HuH-7 (cell line): ENCODE data around the gene ELOVL2.

ENCODE experiments used
- DNase-seq: peaks from one replicate; pipeline ENCODE4 v3.0.0; 2011; ENCODE audit warnings: low spot score

Gene ELOVL2

DNA sequence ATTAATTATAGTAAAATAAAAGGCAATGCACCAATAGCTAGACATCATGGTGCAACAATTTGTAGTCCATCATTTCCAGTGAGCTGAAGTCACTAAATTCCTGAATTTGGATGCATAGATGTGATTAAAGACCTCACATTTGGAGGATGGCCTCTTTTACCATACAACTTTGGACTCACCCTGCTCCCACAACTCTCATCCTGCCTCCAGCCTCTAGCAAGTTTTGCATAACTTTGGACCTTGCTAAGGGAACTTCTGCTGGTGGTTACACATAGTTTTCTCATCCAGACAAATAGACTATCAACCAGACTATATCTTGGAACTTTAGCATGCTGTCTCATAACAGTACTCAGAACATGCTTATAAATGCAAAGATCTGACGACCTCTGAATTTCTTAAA lies 12.8 kb upstream of the ELOVL2 start:
- no peak for DNase-seq

DNA sequence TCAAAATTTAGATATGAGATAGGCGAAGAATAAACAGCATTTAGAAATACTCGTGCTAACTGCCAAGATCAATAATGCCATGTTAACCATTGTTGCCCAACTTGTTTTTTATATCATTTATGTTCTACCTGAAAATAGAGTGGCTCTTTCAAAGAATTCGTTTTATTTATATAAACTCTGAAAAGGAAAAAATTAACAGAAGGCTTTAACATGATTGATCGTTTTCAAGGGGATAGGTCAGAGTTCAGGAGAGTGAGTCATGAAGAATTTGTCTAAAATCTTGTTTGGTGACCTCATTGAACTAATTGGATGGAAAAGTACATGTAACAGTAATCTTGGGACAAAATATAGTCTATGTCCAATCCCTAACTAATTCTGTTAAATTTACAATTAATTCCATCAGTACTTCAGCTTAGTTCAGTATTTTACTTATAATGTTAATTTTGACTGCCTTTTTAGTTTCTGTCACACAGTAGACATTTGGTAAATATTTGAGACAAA lies 11.1 kb upstream of the ELOVL2 start:
- no peak for DNase-seq

DNA sequence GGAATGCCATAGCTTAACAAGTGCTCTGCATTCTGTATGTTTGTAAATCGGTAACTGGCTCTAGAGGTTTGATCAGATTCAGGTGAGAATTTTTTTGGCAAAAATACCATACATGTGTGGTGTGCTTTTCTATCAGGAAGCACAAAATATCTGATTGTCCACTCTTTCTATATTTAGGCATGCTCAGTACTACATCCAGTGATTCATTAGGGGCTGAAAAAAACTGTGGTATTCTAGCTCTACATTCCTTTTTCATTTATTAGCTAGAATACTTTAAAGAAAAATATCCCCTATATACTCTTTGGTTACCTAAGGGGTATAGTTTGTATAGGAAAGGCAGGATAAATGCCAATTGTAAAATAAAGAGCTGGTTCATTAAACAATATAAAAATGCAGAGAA lies 10.6 kb upstream of the ELOVL2 start:
- DNase-seq, result no peak

DNA sequence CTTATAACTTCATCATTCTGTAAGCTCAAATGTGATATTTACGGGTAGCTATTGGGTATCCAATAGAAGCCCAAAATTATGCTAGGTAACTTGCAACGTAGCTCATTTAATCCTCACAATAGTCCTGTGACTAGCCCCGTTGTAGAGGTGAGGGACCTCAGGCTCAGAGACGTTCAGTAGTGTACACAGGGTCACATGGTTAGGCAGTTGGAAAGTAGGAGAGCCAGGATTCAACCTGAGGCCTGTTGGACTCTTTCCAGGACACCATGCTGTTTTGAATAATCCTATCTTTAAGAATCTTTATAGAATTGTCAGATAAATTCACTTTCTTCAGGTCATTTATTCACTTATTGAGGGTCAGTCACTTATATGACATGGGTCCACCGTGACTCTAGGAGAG lies 9.2 kb upstream of the ELOVL2 start:
- DNase-seq, result no peak

DNA sequence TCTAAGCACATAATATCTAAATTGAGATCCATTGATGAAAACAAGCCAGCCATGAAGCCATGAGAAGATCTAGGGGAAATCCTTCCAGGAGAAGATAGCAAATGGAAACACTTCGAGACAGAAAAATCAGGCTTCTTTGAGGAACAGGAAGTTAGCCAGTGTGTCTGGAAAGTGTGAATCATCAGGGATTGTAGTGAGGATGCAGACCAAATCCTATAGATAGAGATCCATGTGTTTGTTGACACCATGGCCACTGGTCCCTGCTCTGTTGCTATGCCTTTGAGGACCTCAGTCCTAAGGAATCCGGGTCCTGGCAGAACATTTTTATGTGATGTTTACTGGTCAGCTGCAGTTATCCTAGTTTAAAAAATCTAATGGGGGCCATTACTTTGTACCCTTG lies 6.6 kb upstream of the ELOVL2 start:
- DNase-seq, result no peak

DNA sequence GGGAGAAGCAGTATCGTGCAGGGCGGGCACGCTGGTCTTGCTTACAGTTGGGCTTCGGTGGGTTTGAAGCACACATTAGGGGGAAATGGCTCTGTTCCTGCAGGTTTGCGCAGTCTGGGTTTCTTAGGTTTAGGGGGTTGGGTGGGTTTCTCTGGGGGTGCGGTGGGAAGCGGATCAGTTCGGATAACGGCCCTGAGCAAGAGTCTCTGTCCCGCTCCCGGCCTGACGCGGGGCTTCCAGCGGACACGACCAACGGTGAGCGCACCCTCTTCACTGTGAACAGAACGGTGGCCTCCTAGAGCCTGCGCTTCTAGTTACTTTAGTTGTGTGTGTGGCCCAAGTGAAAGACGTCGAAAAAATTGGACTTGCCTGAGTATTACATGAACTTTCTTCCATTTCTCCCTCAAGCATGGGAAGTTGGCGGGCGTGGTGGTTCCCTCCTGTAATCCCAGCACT lies 635 bp upstream of the ELOVL2 start:
- no peak for DNase-seq

DNA sequence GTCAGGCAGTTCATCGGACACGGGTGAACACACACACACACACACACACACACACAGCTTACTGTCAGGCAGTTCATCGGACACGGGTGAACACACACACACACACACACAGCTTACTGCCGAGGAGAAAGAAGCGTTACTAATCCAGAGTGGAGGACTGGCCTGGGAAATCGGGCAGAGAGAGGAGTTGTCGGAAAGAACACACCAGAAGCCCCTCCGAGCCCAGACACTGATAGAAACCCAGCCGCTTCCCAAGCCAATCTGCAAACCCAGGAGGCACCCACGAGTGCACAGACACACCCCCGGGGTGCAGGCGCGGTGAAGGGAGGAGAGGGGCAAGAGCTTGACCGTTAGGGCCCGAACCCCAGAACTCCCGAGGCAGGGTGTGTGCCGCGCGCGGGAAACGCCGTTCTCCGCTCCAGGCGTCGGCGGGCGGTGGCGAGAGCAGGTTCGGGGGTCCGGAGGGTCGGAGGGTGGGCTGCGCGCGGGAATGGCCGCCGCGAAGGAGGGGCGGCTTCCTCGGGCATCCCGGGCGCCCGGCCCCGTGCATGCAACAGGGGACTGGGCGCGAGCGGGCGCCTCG lies 636 bp downstream of the ELOVL2 start:
- no peak for DNase-seq

DNA sequence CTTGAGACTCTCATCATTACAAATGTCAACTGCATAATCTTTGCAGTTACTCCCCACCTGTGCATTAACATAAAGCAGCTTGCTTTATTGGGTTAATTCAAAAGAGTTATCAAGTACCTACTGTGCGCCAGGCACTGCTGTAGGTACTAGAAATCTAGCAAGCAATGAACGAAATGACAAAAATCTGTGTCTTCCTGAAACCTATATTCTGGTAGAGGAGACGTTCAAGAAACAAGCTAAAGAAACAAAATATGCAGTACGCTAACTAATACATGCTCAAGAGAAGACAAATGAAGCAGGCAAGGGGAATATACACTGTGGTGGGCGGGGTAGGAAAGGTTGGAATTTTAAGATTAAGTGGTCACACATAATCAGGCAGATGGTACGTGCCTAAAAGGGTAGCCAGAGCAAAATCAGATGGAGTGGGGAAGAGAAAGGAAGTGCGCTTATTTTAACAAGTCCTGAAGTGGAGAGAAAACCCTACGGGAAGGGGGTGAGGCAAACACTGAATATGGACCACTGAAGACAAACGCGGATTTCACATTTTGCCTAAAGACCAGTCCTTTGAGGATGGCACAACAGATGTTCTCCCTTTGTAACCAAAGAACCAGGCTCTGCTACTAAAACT lies 1.2 kb downstream of the ELOVL2 start:
- no peak for DNase-seq

DNA sequence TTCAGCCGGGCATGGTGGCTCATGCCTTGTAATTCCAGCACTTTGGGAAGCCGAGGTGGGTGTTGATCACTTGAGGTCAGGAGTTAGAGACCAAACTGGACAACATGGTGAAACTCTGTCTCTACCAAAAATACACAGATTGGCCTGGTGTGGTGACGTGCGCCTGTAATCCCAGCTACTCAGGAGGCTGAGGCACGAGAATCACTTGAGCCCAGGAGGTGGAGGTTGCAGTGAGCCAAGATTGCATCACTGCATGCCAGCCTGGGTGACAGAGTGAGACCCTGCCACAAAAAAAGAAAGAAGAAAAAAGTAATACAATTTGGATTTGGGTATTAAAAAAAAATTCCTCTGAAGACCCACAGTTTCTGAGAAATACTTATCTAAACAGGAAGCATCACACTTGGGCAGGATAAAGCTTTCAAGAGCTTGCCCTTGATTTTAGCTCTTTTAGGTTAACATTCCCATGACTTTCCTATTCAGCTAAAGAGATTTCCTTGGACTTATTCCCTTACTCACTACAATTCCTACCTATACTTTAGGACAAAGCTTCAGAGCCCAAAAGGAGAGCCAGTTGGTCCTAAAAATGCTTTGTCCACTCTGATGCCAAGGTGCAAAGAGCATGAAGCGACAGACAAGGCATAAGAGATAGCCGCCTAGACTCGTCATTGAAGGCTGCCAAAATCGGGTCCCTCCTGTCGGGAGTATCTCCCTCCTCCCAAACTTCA lies 1.9 kb downstream of the ELOVL2 start:
- no peak for DNase-seq

DNA sequence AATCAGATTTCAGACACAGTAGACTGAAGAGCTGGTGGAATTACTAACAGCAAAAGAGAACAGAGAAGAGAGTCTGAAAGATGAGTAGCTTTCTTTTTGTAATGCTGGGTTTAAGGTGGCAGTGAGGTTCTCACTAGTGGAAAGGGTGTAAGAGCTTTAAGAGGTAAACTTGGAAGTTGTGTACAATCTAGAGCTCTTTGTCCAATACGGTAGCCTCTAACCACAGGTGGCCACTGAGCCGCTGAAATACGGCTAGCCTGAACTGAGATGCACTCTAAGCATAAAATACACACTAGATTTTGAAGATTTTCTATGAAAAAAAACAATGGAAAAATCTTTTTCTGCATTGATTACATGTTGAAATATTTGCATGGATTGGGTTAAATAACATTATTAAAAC lies 4.0 kb downstream of the ELOVL2 start:
- no peak for DNase-seq

DNA sequence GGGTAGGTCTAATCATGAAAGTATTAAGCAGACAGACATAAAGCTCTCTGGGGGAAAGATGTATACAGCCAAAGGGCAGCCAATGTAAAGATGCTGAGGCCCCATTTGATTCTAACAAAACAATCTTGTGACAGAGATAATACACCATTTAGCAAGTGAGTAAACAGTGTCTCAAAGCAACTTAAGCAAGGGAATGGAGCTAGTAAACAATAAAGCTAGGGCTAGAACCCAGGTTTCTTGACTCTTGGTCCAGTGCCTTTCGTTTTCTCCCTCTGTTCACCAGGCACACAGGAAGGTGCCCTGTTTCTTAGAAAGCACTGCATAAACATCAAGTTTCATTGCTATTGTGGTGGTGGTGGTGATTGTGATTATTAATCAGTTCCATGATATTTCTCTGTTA lies 5.1 kb downstream of the ELOVL2 start:
- no peak for DNase-seq

DNA sequence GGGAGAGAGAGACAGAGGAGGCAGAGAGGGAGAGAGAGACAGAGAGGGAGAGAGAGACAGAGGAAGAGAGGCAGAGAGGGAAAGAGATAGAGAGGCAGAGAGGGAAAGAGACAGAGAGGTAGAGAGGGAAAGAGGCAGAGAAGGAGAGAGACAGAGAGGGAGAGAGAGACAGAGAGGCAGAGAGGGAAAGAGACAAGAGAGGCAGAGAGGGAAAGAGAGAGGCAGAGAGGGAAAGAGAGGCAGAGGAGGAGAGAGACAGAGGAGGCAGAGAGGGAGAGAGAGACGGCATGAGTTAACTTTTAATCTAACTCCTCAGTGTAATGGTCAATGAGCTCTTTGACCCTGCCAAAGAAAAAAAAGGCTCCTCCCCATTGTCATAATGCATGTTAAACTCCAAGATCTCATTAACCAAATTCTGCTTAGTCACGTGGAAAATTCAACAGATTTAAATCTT lies 7.1 kb downstream of the ELOVL2 start:
- DNase-seq, result no peak

DNA sequence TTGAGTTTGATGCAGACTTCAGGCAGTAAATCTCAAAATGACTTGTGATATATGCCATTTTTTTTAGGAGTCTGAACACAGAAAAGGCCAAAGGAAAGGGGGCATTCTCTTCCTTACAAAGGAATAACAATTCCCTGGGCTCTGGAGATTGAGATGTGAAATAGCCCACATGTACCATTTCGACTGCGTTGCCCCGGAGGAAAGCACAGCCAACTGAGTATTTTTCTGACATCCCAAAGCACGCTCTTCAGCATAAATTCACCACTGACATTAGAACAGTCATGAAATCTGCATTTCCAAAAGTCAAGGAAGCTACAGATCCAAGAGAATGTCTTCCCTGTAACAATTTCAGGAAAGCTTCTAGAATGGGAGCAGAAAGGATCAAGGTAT lies 7.8 kb downstream of the ELOVL2 start:
- no peak for DNase-seq

DNA sequence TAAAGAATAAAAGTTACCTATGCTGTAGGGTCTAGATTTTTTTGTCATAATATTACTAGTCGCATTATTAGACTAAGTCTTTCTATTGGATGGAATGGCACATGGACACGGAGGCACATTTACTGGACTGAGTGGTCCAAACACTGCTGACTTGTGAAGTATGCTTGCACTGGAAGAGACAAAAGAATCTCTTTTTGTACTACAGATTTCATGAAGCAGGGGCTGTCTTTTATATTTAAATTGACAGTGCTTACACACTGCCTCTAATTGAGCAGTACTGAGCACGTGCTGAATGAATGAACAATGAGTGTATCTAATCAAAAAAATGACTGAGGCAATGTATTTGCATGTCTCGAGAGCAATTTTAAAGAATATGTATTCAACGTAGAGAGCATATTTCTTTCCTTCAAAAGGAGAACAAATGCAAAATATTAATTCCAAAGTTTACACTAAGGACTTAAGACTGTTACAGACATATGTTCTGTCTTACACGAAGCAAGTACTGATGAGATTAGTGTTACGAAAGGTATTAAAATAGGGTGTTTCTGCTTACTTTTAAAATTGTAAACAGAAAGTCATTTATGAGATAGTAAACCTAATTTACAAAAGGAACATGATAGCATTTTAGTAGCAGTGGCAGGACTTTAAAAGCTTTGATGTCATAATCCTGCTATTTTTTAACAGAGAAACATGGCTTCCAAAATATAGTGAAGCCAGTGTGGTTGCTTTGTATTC lies 8.3 kb downstream of the ELOVL2 start:
- DNase-seq, result no peak

DNA sequence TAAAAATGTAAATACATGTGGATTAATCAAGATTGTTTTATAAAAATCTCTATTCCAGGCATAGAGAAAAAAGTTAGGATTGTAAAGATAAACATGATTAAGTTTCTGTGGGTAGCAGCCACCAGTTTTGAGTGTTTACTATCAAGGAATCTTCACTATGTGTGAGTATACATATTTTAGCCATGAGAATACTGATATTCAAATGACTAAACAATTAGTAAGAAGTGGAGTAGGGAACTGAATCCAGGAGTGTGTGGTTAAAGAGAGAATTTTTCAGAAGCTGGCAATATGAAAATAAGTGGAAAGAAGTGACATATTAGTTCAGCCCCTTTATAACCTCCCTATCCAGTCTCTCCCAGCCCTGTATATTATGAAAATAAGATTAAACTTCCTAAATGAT lies 10.3 kb downstream of the ELOVL2 start:
- DNase-seq, result no peak

DNA sequence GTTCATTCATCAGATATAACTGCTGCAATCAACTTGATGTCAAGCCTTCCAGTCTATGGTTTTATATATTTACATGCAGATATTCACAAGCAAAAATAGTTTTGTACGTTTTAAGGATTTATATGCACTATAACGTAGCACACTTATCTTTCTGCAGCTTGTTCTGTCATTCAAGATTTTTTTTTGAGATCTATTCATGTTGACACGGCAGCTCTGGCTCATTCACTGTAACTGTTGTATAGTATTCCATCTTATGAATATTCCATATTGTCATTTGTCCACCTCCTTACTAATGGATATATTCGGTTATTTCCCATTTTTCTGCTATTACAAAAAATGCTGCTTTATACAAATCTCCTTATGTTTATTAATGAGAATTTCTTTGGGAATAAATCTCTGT lies 13.2 kb downstream of the ELOVL2 start:
- no peak for DNase-seq

DNA sequence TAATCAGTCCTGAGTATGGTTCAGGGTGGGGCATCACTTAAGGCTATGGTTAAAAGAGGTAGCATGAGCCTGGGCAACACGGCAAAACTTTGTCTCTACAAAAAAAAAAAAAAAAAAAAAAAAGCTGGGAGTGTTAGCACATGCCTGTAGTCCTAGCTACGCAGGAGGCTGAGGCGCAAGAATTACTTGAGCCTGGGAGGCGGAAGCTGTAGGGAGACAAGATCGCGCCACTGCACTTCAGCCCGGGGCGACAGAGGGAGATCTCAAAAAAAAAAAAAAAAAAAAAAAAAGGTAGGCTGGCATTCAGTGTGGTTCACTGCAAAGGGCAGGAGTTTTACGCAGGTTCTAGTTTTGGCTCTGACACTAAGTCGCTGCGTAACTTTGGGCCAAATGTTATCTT lies 15.1 kb downstream of the ELOVL2 start:
- no peak for DNase-seq

DNA sequence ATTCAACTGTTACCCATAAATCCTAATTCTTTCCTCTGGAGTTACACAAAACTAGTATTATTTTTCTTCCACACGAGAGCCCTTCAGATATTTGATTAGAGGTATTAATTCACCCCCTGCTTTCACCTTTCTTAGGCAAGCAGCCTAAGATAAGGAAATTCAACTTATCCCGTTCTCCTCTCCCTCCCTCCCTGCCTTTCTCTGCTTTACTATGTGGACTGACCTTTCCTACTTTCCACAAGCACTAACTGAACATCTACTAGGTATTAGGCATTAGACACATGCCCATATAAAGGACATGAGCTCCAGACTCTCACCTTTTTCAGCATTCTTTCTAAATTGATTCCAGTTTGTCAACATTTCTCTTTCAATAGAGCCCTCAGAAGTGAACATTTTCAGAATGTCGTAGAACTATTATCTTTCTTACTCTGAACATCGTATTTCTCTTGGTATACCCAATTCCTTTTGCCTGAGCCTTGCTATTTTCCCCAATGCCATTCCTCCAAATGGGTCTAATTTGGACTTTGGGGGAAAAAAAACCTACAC lies 16.5 kb downstream of the ELOVL2 start:
- no peak for DNase-seq

DNA sequence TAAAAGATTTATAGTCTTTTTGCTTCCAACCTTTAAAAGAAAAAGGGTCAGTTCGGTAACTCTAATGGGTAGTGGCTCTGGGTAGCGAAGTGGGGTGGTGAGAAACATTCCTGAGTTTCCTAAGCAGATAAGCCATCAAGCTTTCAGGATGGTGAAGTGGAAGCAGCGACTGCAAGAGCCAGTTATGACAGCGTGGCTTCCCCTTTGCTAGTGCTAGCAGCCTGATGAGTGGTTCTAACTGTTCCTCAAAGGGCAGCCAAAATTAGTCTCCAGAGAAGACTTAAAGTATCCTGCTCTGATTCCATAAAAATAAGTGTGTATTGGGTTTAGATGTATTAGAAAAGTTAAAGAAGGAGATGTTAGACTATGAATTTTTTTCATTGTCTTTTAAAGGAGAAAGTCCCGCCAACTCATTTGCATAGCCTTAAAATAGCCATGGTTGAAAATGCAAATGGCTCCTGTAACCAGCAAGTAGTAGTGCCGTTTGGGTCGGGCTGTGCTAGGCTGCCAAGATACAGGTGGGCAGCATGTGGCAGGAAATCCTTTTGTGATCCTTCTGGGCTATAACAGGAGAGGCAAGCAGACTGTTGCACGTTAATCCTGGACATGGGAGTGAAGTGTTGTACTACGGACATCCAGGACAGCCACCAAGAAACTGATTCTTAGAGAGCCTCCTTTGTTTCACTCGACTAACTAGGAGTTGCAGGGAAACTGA lies 18.0 kb downstream of the ELOVL2 start:
- no peak for DNase-seq

DNA sequence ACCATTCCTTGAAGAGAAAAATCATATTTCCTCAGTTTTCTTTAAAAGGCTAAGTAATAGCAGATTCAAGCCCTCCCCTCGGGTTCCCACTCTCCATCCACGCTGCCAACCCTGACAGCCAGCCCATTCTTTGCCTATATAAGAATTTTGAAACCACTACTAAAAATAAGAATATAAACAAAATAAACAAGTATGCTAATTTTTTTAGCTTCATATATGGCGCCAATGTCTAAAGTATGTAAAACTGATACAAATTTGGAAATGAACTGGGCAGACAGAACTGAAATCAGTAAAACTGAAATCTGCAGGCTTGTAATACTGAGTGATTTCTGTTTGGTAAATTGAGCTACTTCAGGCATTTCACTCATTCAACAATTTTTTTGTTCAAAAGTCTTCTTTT lies 19.0 kb downstream of the ELOVL2 start:
- no peak for DNase-seq

DNA sequence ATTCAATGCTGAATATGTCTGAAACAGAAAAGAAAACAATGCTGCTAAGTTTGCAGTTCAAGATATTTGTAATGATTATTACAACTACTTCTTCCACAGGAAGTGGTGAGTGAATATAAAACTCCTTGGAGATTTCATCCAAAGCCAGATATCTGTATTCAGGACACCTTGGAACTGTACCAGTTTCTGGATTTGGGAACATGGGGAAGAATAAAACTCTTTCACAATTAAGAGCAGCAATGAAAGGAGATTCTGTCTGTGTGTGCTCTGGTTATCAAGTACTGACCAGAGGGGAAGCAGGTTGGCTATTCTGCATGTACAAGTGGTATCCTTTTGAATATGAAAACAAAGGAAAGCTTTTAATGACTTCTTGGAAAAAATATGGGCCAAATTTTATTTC lies 21.1 kb downstream of the ELOVL2 start:
- DNase-seq, result no peak

DNA sequence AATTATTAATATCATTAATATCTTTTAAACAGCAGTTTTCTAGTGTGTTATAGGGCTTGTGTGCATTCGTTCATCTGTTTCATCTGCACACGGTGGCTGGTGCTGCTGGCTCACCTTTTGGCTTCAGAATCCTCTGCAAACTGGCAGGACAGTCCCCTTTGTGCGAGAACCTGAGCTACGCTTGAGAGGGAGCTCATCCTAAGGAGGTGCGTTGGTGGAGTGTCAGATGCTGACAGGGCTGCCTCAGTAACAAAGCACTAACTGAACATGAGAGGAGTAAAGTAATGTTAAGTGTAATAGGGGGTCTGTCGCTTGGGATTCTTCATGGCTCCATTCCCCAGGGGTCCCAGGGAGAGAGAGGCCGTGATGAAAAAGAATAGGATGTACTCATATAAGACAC lies 22.4 kb downstream of the ELOVL2 start:
- DNase-seq, result no peak
